OCI-LY7 (cell line): ENCODE measurements around the gene NCK2. TPM values are rescaled to one million over a fixed set of nuclear protein-coding genes. Genes with fewer than 3 reads are reported as not detected.

Experiments
- BruUV-seq: library from RNA; stranded (reverse); fragments of 400-500 nt; replicated peaks from 2 replicates; lab custom pipeline; 2021; lab: Mats Ljungman, UMichigan
- CTCF ChIA-PET: fragments of 300-600 bp; sonication (Branson Sonifier 250); formaldehyde crosslinking; loops from one replicate; lab custom pipeline; 2022; ENCODE audit warnings: antibody characterized with exemption; ENCODE audit not compliant: unreplicated experiment; lab: Charles Lee
- POLR2A ChIA-PET: fragments of 300-600 bp; sonication (Branson Sonifier 250); formaldehyde crosslinking; loops from one replicate; lab custom pipeline; 2022; ENCODE audit warnings: antibody characterized with exemption; lab: Charles Lee
- DNase-seq: peaks from one replicate; pipeline ENCODE4 v3.0.0-alpha.2; 2015; ENCODE audit warnings: low spot score
- H2AFZ ChIP-seq: fragments of 200-600 bp; sonication (generic), shearing (Covaris generic); 2 replicates; pipeline ENCODE4 v1.6.1; 2014; ENCODE audit warnings: mild to moderate bottlenecking, antibody characterized with exemption, low read length, moderate library complexity
- H3K27ac ChIP-seq: fragments of 200-600 bp; sonication (generic); 2 replicates; pipeline ENCODE4 v1.5.1; 2014; ENCODE audit warnings: mixed run types, low read depth, mild to moderate bottlenecking, moderate library complexity, low read length, inconsistent platforms; ENCODE audit not compliant: poor library complexity, severe bottlenecking
- H3K36me3 ChIP-seq: fragments of 200-600 bp; sonication (generic); 2 replicates; pipeline ENCODE4 v1.6.1; 2014; ENCODE audit warnings: mild to moderate bottlenecking, antibody characterized with exemption, low read length, moderate library complexity, mixed read lengths; ENCODE audit not compliant: insufficient read depth
- H3K4me1 ChIP-seq: fragments of 200-600 bp; sonication (generic); 2 replicates; pipeline ENCODE4 v1.5.1; 2014; ENCODE audit warnings: mild to moderate bottlenecking, low read length; ENCODE audit not compliant: insufficient read depth, poor library complexity, severe bottlenecking
- H3K4me2 ChIP-seq: fragments of 200-600 bp; sonication (generic); 2 replicates; pipeline ENCODE4 v1.6.1; 2014; ENCODE audit warnings: mild to moderate bottlenecking, low read length
- H3K4me3 ChIP-seq: fragments of 200-600 bp; sonication (generic); 2 replicates; pipeline ENCODE4 v1.5.1; 2014; ENCODE audit warnings: mild to moderate bottlenecking, low read depth, low read length; ENCODE audit not compliant: poor library complexity, severe bottlenecking
- H3K79me2 ChIP-seq: fragments of 200-600 bp; sonication (generic); 2 replicates; pipeline ENCODE4 v1.6.1; 2016; ENCODE audit warnings: low read depth, mild to moderate bottlenecking, low read length, moderate library complexity, mixed read lengths; ENCODE audit not compliant: insufficient read depth
- H3K9me2 ChIP-seq: fragments of 200-600 bp; sonication (generic); 2 replicates; pipeline ENCODE4 v1.6.1; 2016; ENCODE audit warnings: mild to moderate bottlenecking, low read length, mixed read lengths; ENCODE audit not compliant: insufficient read depth
- H3K9me3 ChIP-seq: fragments of 200-600 bp; sonication (generic); 2 replicates; pipeline ENCODE4 v1.6.1; 2014; ENCODE audit warnings: mild to moderate bottlenecking, mixed run types, low read length, mixed read lengths
- H4K20me1 ChIP-seq: fragments of 200-600 bp; sonication (generic); 2 replicates; pipeline ENCODE4 v1.6.1; 2014; ENCODE audit warnings: mild to moderate bottlenecking, antibody characterized with exemption, low read length, moderate library complexity, mixed read lengths; ENCODE audit not compliant: insufficient read depth
- CTCF ChIP-seq: fragments of 200-600 bp; sonication (generic); conservative IDR thresholded peaks from 2 replicates; pipeline ENCODE4 v1.5.1; 2014; ENCODE audit warnings: mild to moderate bottlenecking, antibody characterized with exemption, low read length, moderate library complexity, mixed read lengths
- EZH2phosphoT487 ChIP-seq: fragments of 200-600 bp; sonication (generic); IDR thresholded peaks from 2 replicates; pipeline ENCODE4 v1.6.1; 2018; ENCODE audit warnings: low read depth, borderline replicate concordance, mild to moderate bottlenecking, mixed run types, antibody characterized with exemption, low read length, moderate library complexity, mixed read lengths
- intact Hi-C: fragments of 100-400 bp; cut with micrococcal nuclease; formaldehyde crosslinking; loops from one replicate; pipeline ENCODE4 v1.10.0; 2022; ENCODE audit not compliant: unreplicated experiment
- total RNA-seq, 2 experiments: library from RNA; depleted of rRNA in 1 of 2; stranded (reverse); fragments of >200 nt in 1 of 2; shearing (Covaris generic) in 1 of 2; gene quantifications; 2 replicates each; pipeline ENCODE4 v1.2.3, GENCODE V29; 2014 to 2022

The NCK2 gene
- total RNA-seq, 2 experiments from 2014 or later = 23.4 to 34.2 TPM

- peaks cover 61% of the 10 kb centered on the region for H3K4me1 ChIP-seq
- H3K9me3 ChIP-seq = peaks cover 5% of the 10 kb centered on the region; the same call in 1 of the 2 replicates
- CTCF ChIA-PET = no interaction called here
- H3K4me3 ChIP-seq = peak overlapping the region; percentile 56
- H4K20me1 ChIP-seq = no peaks in the 10 kb centered on the region
- no TSS peak for BruUV-seq
- H3K9me2 ChIP-seq = no peaks in the 10 kb centered on the region
- TF ChIP-seq EZH2phosphoT487 (no peak), CTCF (no peak)
- H3K27ac ChIP-seq = peak overlapping the region; percentile 89
- peak overlapping the region; percentile 76 for H3K4me2 ChIP-seq
- DNase-seq = no peak
- H2AFZ ChIP-seq = peak overlapping the region; percentile 38; the same call in 1 of the 2 replicates
- POLR2A ChIA-PET = no interaction called here
- H3K36me3 ChIP-seq = no peaks in the 10 kb centered on the region; the same call in 1 of the 2 replicates
- H3K79me2 ChIP-seq = peaks cover 61% of the 10 kb centered on the region; the same call in 1 of the 2 replicates
- intact Hi-C loops = loop anchor here (5.0 kb wide), 2 partner anchors 68 to 87 kb away; no protein-coding TSS in a partner anchor
These were observed 50.8 kb downstream of the NCK2 start for GRCh38 chr2:105795575-105795934.

GRCh38 chr2:105796131-105796638 lies 51.5 kb downstream of the NCK2 start:
- POLR2A ChIA-PET = interaction anchor here (1.1 kb wide), 1 partner anchor 63 kb away, joined by 3 read pairs; no protein-coding TSS in a partner anchor
- CTCF ChIA-PET = no interaction called here
- Histone ChIP-seq H3K9me3 (peaks cover 5% of the 10 kb centered on the region; the same call in 1 of the 2 replicates), H2AFZ (peak overlapping the region; percentile 38; the same call in 1 of the 2 replicates), H3K36me3 (no peaks in the 10 kb centered on the region; the same call in 1 of the 2 replicates), H3K4me1 (peaks cover 65% of the 10 kb centered on the region), H3K27ac (peak overlapping the region; percentile 89), H4K20me1 (no peaks in the 10 kb centered on the region), H3K4me3 (peak overlapping the region; percentile 56), H3K79me2 (peaks cover 63% of the 10 kb centered on the region; the same call in 1 of the 2 replicates), H3K9me2 (no peaks in the 10 kb centered on the region), H3K4me2 (peak overlapping the region; percentile 76)
- DNase-seq = peak; percentile 63
- BruUV-seq = no TSS peak
- intact Hi-C loops = loop anchor here (2.0 to 5.0 kb wide), 3 partner anchors 39 to 86 kb away; no protein-coding TSS in a partner anchor
- TF ChIP-seq EZH2phosphoT487 = no peak
- TF ChIP-seq CTCF = no peak

GRCh38 chr2:105796791-105797190 lies 52.1 kb downstream of the NCK2 start:
- H3K9me3 ChIP-seq = peaks cover 5% of the 10 kb centered on the region; the same call in 1 of the 2 replicates
- no peak for DNase-seq
- POLR2A ChIA-PET = interaction anchor here (1.1 to 1.7 kb wide), 2 partner anchors 62 to 67 kb away, joined by 3 to 6 read pairs; no protein-coding TSS in a partner anchor
- BruUV-seq = no TSS peak
- H3K4me2 ChIP-seq = peak overlapping the region; percentile 76
- peak overlapping the region; percentile 89 for H3K27ac ChIP-seq
- peak overlapping the region; percentile 38; the same call in 1 of the 2 replicates for H2AFZ ChIP-seq
- no peak for TF ChIP-seq CTCF
- TF ChIP-seq EZH2phosphoT487 = no peak
- no peaks in the 10 kb centered on the region; the same call in 1 of the 2 replicates for H3K36me3 ChIP-seq
- intact Hi-C loops = loop anchor here (2.0 to 5.0 kb wide), 3 partner anchors 38 to 86 kb away; no protein-coding TSS in a partner anchor
- CTCF ChIA-PET = no interaction called here
- no peaks in the 10 kb centered on the region for H3K9me2 ChIP-seq
- H3K4me3 ChIP-seq = peak overlapping the region; percentile 56
- peaks cover 65% of the 10 kb centered on the region; the same call in 1 of the 2 replicates for H3K79me2 ChIP-seq
- no peaks in the 10 kb centered on the region for H4K20me1 ChIP-seq
- H3K4me1 ChIP-seq = peaks cover 71% of the 10 kb centered on the region
